ENCODE results near the gene NRARP. TPM values are rescaled to one million over a fixed set of nuclear protein-coding genes. Genes with fewer than 3 reads are reported as not detected.

Gene NRARP
- total and polyA plus RNA-seq, 10 of the 15 experiments (the other 5 are each of a cell fraction or from before 2014, with no cell fraction given) = 0.06 to 9.2 (median 2.2) TPM; not detected in 2

DNA sequence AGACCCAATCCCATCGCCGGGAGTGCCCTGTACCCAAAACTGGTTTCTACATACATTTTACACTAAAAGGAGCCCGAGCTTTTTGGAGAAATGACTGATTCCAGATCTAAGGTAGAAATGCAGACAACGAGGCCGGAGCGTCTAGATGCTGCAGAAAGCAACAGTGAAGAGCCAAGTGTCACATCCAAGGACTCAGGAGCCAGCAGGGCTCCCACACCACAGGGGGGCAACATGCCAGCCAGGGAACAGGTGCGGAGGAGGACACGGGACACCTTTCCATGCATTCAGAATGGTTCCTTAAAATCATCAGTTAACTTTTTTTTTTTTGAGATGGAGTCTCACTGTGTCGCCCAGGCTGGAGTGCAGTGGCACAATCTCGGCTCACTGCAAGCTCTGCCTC, 23.1 kb upstream of the NRARP start:
- in situ Hi-C loops (cut with MboI) = no loop called here
- CTCF ChIA-PET = no interaction called here
- TF ChIP-seq ZBTB40 (IDR thresholded peaks at IDR 0.05; ENCODE audit: borderline replicate concordance) = no peak
- TF ChIP-seq GABPA (IDR thresholded peaks at IDR 0.05; ENCODE audit: low read depth) = no peak
- TF ChIP-seq, protein P1, sequence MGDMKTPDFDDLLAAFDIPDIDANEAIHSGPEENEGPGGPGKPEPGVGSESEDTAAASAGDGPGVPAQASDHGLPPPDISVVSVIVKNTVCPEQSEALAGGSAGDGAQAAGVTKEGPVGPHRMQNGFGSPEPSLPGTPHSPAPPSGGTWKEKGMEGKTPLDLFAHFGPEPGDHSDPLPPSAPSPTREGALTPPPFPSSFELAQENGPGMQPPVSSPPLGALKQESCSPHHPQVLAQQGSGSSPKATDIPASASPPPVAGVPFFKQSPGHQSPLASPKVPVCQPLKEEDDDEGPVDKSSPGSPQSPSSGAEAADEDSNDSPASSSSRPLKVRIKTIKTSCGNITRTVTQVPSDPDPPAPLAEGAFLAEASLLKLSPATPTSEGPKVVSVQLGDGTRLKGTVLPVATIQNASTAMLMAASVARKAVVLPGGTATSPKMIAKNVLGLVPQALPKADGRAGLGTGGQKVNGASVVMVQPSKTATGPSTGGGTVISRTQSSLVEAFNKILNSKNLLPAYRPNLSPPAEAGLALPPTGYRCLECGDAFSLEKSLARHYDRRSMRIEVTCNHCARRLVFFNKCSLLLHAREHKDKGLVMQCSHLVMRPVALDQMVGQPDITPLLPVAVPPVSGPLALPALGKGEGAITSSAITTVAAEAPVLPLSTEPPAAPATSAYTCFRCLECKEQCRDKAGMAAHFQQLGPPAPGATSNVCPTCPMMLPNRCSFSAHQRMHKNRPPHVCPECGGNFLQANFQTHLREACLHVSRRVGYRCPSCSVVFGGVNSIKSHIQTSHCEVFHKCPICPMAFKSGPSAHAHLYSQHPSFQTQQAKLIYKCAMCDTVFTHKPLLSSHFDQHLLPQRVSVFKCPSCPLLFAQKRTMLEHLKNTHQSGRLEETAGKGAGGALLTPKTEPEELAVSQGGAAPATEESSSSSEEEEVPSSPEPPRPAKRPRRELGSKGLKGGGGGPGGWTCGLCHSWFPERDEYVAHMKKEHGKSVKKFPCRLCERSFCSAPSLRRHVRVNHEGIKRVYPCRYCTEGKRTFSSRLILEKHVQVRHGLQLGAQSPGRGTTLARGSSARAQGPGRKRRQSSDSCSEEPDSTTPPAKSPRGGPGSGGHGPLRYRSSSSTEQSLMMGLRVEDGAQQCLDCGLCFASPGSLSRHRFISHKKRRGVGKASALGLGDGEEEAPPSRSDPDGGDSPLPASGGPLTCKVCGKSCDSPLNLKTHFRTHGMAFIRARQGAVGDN (IDR thresholded peaks at IDR 0.05) = no peak
- TF ChIP-seq EZH2 (IDR thresholded peaks at IDR 0.05; ENCODE audit: borderline replicate concordance, control insufficient read depth, low read depth, low read length) = no peak
- TF ChIP-seq ZNF274 (IDR thresholded peaks at IDR 0.05; ENCODE audit: insufficient read depth, insufficient read length) = no peak
- no peak for TF ChIP-seq ZNF622 (IDR thresholded peaks at IDR 0.05)
- TF ChIP-seq CUX1 (IDR thresholded peaks at IDR 0.05; ENCODE audit: insufficient replicate concordance, low read depth, low read length) = no peak
- no peak for TF ChIP-seq SKIL (IDR thresholded peaks at IDR 0.05; ENCODE audit: low read depth, poor library complexity, severe bottlenecking)

More for the DNA sequence above, 23.1 kb upstream of the NRARP start:
- Histone ChIP-seq H2AFZ (ENCODE audit: control insufficient read depth, low read depth, low read length) (no peak overlapping the region), H3K4me3 (no peak overlapping the region), H4K20me1 (ENCODE audit: control insufficient read depth, insufficient read depth) (no peaks in the 10 kb centered on the region), H3K36me3 (ENCODE audit: control insufficient read depth in 2 of 2, insufficient read depth in 2 of 2, low read length in 1 of 2) (no peaks in the 10 kb centered on the region), H3K9me3 (replicated peaks; ENCODE audit: control insufficient read depth, insufficient read depth, low read length) (no peaks in the 10 kb centered on the region; the same call in none of the 3 replicates), H3K9ac (ENCODE audit: control insufficient read depth, insufficient read depth, low read length) (no peak overlapping the region), H3K27me3 (replicated peaks in 1 of 2; ENCODE audit: control insufficient read depth in 2 of 2, insufficient read depth in 2 of 2, low read length in 1 of 2) (no peaks in the 10 kb centered on the region), H3K79me2 (ENCODE audit: control insufficient read depth, insufficient read depth, low read length) (no peaks in the 10 kb centered on the region), H3K4me2 (ENCODE audit: control insufficient read depth, insufficient read depth) (no peak overlapping the region), H3K4me1 (ENCODE audit: control insufficient read depth, insufficient read depth, low read length) (peaks cover 10% of the 10 kb centered on the region), H3K27ac (ENCODE audit: control insufficient read depth, insufficient read depth) (no peak overlapping the region)
- POLR2A ChIA-PET = interaction anchor here (1.2 kb wide), 1 partner anchor 9 kb away, joined by 4 read pairs; no protein-coding TSS in a partner anchor
- no peak for ATAC-seq
- no TSS peak for BruUV-seq (replicated peaks)
- SMC1A ChIA-PET (ENCODE audit: uncharacterized antibody, unreplicated experiment) = no interaction called here
- FAIRE-seq = no peak
- intact Hi-C loops (cut with micrococcal nuclease; ENCODE audit: unreplicated experiment) = no loop called here
- DNase-seq (ENCODE audit: low read depth, low spot score) = no peak
- 82% methylated on average over 10 of the region's 10 CpGs for WGBS (ENCODE audit: insufficient coverage, insufficient replicate concordance, low lambda C conversion rate, missing lambda C conversion rate)
- RAD21 ChIA-PET (ENCODE audit: unreplicated experiment) = no interaction called here

All from GM12878 (cell line).